GM18867 (cell line): ENCODE data around the gene SPEG.

Source experiments
- ATAC-seq: cut with Tn5 transposase; IDR thresholded peaks from one replicate; pipeline ENCODE4 v1.9.1; 2021; ENCODE audit warnings: mild to moderate bottlenecking, moderate library complexity; ENCODE audit not compliant: unreplicated experiment

SPEG gene

DNA sequence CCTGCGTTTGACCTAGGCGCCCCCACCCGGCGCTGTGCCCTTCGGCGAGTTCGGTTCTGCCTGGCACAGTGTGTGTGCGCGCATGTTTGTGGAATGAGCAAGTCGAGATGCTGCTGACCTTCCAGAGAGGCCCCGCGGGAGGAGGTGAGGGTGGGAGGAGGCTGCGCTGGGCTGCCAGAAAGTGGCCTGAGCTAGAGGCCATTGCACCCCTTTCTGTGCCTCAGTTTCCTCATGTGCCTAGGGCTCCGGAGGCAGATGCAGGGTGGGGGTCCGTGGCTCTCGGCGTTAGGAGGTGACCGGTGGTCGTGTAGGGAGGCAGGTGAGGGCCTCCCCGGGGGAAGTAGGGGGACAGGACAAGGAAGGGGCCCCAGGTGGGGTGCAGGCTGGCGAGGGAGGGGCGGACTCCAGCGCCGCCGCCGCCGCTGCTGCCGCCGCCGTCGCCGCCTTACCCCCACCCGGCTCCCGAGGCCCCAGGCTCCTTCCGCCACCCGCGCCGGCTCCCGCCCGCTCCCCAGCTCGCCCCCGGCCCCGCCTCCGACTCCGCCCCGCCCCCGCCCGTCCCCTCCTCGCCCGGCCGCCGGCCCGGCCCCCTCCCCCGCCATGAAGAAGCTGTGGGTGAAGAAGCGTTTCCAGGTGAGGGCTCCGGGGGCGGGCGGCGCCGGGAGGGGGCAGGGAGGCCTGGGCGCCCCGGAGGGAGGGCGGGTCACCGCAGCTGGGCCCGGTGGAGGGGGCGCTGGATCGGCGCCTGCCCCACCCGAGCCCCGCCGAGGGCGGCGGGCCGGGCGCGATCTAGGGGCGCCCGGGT is 7.0 kb downstream of the SPEG start:
- no peak for ATAC-seq

DNA sequence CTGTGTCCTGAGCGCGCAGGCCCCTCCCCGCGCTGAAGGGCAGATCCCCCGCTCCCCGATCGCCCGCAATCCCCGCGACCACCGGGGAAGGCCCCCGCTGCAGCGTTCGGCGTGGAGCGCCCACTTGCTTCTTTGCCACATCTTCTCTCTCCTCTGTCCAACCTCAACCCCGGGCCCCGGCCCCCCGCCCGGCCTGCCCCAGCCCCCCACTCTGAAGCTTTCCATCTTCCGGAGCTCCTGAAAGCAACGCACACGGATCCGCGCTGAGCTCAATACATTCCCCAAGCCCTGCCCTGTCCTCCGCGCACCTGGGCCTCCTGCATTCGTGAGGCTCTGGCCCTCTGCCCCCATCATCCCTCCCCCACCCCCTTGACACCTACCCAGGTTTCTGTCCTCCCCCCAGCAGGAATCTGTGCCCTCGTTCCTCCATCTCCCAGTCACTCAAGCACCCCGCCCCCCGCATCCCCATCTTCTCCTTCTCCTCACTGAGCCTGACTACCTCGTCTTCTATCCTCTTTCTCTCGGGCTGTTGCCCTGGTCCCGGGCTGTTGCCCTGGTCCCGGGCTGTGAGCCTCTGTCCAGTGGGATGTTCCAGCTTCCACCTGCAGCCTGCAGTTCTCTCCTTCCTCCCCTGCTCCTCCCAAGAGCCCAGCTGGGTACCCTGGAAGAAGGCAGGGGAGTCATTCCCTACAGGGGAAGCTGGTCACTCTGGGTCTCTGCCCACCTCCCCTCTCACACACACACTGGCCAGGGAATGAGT is 7.8 kb downstream of the SPEG start:
- ATAC-seq = no peak

- ATAC-seq = no peak
Measured at GRCh38 chr2:219443016-219443696, 8.5 kb downstream of the SPEG start.

- no peak for ATAC-seq
Measured at GRCh38 chr2:219443697-219444023, 9.0 kb downstream of the SPEG start.

GRCh38 chr2:219444566-219445091 is 10.0 kb downstream of the SPEG start:
- ATAC-seq = no peak

- no peak for ATAC-seq
Measured at GRCh38 chr2:219445220-219445640, 10.6 kb downstream of the SPEG start.

DNA sequence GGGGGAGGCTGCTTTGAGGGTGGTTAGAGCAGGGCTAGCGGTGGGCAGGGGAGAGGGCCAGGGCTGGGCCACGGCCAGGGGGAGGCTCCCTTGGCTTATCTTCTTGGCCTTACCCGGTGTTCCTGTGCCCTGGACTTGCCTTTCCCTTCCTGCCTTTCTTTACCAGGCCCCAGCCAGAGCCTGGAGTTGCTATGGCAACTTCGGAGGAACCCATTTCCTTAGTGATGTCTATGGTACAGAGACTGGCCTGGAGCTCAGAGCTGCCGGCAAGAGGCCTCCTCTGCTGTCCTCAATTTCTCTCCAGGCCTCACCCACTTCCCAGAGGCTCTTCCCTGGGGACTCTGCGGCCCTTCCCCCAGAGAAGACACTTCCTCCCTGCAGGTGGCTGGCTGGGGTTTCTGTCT is 11.5 kb downstream of the SPEG start:
- no peak for ATAC-seq

DNA sequence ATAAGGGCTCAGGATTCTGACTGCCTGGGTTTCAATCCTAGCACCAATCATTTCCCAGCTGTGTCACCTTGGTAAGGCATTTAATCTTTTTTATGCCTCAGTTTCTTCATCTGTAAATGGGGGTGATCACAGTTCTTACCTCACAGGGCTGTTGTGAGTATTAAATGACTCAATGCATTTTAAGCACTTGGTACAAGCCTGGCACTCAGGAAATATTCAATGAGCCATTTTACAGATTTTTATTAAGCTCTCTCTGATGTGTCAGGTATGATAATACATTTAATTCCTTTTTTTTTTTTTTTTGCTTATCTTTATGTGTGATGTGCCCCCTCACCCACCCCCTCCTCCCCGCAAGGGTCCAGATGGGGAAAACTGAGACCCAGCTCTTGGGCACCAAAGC is 12.0 kb downstream of the SPEG start:
- no peak for ATAC-seq

GRCh38 chr2:219447242-219448098 is 12.8 kb downstream of the SPEG start:
- ATAC-seq = no peak

DNA sequence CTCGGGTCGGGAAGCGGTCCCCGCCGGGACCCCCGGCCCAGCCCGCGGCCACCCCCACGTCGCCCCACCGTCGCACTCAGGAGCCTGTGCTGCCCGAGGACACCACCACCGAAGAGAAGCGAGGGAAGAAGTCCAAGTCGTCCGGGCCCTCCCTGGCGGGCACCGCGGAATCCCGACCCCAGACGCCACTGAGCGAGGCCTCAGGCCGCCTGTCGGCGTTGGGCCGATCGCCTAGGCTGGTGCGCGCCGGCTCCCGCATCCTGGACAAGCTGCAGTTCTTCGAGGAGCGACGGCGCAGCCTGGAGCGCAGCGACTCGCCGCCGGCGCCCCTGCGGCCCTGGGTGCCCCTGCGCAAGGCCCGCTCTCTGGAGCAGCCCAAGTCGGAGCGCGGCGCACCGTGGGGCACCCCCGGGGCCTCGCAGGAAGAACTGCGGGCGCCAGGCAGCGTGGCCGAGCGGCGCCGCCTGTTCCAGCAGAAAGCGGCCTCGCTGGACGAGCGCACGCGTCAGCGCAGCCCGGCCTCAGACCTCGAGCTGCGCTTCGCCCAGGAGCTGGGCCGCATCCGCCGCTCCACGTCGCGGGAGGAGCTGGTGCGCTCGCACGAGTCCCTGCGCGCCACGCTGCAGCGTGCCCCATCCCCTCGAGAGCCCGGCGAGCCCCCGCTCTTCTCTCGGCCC is 13.6 kb downstream of the SPEG start:
- no peak for ATAC-seq

- no peak for ATAC-seq
Measured at GRCh38 chr2:219448776-219449341, 14.2 kb downstream of the SPEG start.

- no peak for ATAC-seq
Measured at GRCh38 chr2:219449609-219450008, 15.0 kb downstream of the SPEG start.

GRCh38 chr2:219451661-219452360 is 17.2 kb downstream of the SPEG start:
- ATAC-seq = no peak

DNA sequence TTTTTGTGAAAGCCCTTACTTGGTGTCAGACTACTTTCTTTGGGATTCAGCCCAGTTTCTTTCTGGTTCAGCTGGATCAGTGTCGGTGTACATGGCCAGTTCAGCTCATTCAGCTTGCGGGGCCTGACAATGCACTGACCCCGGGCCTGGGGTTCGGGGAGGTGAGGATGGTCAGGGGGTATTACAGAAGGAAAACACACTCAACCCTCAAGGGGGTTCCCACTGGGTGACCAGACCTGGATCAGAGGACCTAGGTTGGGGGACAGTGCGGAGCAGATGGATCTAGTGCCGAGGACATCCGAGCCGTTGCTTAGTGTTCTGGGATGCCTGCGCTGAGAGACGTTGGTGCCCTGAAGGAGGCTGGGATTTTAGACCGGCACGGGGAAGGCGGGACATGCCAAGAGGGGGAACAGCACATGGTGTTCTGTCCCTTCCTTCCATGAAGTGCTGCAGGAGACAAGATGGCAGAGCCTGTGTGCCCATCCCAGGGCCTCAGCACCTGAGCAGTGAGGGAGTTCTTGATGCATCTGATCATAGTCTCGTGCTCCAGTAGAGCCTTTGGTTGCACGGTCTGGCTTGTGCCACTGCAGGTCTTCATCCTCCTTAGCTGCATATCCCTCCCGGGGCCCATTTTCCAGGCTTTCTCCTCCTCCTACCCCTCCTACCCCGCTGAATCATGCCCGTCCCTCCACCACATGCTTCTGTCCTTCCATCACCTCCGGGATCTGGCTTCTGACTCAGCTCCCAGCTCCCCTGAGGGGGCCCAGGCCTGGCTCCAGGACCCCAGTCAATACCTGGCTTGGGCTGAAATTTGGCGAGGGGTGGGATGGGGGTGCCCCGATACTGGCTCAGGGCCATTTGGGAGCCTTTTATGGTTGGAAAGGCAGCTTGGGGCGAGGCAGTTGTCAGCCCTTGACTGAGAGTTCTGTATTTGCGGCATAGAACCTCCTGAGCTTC is 18.0 kb downstream of the SPEG start:
- no peak for ATAC-seq

DNA sequence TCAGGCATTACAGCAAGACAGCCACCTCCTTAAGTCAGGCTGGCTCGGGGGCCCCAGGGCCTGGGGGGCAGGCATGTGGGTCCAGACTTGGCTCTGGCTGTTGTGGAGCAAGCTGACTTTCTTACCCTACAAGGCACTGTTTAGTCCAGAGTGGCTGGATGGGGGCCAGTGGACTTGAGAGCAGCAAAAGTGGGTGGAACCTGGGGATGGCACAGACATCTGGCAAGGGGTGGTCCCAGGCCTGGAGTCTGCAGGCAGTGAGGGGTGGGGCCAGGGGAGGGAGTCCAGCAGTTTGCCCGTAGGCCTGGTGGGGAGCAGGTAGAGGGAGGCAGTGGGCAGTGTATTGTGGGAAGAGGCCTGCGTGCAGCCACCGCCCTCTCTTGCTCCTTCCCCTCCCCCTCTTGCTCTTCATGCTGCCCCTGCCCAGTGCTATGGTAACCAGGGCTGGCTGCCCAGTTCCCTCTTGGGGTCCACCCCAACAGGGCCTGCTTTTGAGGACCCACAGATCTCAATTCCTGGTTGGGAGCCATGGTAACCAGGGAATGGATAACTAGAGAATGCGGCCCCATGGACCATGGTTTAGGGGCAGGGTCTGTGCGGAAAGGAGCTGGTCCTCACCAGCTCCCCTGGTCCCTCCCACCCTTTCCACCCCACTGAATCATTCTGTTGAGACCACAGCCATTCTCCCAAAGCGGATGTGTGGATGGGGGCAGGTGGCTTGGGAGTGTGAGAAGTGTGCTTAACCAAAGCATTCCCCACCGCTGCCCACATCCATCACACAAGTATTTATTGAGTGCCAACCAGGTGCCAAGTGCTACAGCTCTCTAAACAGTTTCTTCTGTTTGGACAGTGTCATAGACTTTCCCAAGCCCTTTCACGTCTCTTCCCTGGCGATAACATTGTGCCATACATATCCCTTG is 19.3 kb downstream of the SPEG start:
- ATAC-seq = no peak

DNA sequence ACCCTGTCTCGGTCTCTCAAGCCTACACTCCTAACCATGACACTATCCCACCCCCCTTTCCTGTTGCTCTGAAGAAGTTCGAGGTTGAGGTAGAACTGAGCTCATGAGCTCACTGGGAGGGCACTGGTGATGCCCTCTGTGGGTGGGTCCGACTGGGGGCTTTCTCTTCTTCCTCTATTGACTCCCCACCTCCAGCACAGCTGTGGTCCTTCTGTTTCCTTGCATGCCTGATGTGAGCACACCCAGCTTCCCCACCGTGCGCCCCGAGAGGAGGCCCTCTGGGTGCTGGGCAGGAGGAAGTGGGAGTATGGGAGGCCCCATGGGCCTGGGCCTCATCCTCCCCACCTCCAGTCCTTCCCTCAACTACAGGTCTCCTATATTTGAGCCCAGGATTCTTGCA is 20.9 kb downstream of the SPEG start:
- no peak for ATAC-seq

DNA sequence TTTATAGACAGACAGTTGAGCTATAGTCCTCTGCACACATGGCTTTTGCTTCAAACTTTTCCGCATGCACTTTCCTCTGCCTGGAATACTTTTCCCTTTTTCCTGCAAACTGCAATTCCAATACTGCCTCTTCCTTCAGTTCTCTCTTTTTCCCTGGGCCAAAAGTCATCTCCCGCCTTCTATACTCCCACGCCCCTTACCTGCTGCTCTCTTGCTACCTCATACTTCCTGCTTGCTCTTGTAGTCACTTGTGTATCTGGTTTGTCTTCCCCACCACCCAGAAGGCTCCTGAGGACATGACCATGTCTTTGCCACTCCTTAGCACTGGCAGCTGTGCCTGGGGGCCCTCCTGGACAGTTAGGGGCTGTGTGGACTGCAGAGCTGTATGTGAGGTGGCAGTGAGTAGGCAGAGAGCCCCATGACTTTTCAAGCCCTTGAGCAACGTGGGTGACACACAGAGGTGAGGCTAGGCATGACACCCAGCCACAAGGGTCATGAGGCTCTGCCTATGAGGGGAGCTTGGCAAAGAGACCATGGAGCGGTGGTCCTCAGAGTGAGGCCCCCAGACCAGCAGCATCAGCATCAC is 23.2 kb downstream of the SPEG start:
- peak; percentile 70 for ATAC-seq
